Measurements from ENCODE around the gene CACNG3.
"Not testable (repeated sequence)": the region's sequence is repeated elsewhere in the genome, so short reads cannot be mapped to it uniquely, and the experiment has no call there.

Gene CACNG3

DNA sequence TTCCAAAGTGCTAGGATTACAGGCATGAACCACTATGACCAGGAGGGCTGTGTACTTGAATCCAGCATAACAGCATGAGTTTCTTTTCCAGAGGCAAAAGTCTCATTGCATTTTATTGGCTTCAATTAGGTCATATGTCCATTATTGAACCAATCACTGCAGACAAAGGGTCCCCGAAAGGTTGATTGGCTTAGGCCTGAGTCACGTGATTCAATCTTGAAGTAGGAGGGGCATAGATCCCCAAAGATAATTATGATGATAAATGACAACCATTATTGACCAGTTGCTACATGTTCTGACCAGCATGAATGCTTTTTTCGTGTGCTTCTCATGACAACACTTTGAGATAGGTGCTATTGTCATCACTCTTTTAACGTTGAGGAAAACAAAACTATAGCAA lies 25.3 kb downstream of the CACNG3 start:
- H3K27ac ChIP-seq (ENCODE audit: low read length) = no peak overlapping the region
- H3K4me3 ChIP-seq (ENCODE audit: low read length) = no peak overlapping the region
- no peaks in the 10 kb centered on the region for H3K27me3 ChIP-seq (ENCODE audit: control insufficient read depth, insufficient read depth, low read length)
- H3K4me1 ChIP-seq (ENCODE audit: control insufficient read depth, low read depth, low read length) = no peaks in the 10 kb centered on the region
- no peaks in the 10 kb centered on the region for H3K36me3 ChIP-seq (ENCODE audit: control insufficient read depth, low read depth, low read length)
- H3K9ac ChIP-seq (ENCODE audit: low read length) = no peak overlapping the region
- H3K9me3 ChIP-seq (ENCODE audit: control insufficient read depth, low read depth, low read length) = no peaks in the 10 kb centered on the region

DNA sequence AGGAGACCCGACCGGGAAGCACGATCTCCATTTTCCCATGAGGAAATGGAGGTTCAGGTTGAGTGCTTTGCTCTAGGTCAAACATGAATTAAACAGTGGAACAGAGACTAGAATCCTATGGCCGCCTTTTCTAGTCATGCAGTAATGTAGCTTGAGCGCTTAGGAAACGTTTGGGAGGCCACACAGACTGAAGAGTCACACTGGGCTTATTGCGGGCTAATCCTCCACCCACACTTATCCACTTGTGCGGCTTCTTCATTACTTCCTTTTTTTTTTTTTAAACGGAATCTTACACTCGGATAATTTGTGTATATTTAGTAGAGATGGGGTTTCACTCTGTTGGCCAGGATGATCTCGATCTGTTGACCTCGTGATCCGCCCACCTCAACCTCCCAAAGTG lies 26.0 kb downstream of the CACNG3 start:
- Histone ChIP-seq H3K27ac (ENCODE audit: low read length) (no peak overlapping the region), H3K9ac (ENCODE audit: low read length) (no peak overlapping the region), H3K9me3 (ENCODE audit: control insufficient read depth, low read depth, low read length) (no peaks in the 10 kb centered on the region), H3K4me3 (ENCODE audit: low read length) (no peak overlapping the region), H3K4me1 (ENCODE audit: control insufficient read depth, low read depth, low read length) (no peaks in the 10 kb centered on the region), H3K27me3 (ENCODE audit: control insufficient read depth, insufficient read depth, low read length) (no peaks in the 10 kb centered on the region), H3K36me3 (ENCODE audit: control insufficient read depth, low read depth, low read length) (no peaks in the 10 kb centered on the region)

DNA sequence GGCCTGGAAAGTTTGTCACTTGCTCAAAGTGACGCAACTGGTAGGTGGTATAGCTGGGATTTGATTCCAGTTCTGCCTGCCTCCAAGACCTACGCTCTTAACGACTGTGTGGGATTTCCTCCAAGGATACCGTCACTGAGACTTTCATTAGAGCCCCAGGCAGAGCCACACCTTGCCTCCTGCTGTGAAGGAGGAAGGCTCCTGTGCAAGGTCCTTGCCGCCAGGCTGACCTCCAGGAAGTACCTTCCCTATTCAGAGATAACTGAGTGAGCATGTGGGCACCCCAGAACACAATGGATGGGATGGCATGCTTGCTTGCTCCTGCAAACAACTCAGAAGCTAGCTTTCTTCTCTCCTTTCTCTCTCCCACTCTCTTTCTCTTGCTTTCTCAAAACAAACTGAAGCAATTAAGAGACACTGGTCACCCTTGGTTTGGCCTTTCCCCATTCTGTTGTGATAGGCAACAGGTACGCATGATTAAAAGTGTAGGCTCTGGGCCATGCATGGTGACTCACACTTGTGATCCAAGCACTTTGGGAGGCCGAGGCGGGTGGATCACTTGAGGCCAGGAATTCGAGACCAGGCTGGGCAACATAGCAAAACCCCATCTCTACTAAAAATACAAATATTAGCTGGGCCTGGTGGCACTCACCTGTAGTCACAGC lies 30.7 kb downstream of the CACNG3 start:
- Histone ChIP-seq H3K4me3 (ENCODE audit: low read length) (no peak overlapping the region), H3K9ac (ENCODE audit: low read length) (no peak overlapping the region), H3K36me3 (ENCODE audit: control insufficient read depth, low read depth, low read length) (no peaks in the 10 kb centered on the region), H3K27me3 (ENCODE audit: control insufficient read depth, insufficient read depth, low read length) (no peaks in the 10 kb centered on the region), H3K9me3 (ENCODE audit: control insufficient read depth, low read depth, low read length) (no peaks in the 10 kb centered on the region), H3K27ac (ENCODE audit: low read length) (no peak overlapping the region), H3K4me1 (ENCODE audit: control insufficient read depth, low read depth, low read length) (peaks cover under 1% of the 10 kb centered on the region)

DNA sequence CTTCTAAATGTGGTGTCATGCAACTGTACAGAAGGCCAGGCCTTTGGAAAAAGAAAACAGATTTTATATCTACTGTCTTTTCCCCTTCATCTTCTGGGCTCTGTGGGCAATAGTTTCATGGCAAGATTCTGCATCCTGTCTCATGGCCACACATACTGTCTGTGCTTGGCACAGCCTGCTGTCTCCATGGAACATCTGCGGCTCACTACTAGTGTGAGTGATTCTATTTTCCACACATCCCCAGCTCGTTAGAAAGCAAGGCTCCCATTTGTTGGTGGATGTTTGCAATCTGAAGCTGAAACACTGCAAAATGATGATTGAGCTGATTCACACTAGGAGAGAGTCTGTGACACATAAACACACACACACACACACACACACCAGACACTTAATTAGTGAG lies 32.4 kb downstream of the CACNG3 start:
- no peak overlapping the region for H3K9ac ChIP-seq (ENCODE audit: low read length)

DNA sequence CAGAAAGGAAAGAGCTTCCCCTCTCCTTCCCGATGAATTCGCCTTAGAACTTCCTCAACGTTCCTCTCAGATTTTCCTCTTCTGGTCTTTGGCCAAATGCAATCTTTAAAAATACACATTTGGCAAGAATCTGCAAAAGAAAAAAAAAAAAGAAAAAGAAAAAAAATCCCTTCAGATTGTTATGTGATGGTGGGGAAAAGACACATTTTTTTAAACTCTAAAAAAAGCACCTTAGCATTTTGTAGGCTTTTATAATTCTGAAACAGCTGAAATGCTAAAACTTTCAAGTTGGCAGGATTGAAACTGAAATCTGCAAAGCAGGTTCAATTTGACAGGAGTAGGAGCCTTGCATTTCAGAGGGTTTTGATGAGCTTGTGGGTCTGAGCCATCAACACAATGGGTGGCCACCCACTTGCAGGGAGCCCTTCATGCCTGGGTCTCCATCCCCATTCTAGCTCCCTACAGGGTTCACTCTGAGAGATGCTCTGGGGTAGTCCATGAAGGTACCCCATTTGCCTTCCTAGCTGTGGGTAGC lies 33.1 kb downstream of the CACNG3 start:
- Histone ChIP-seq H3K4me1 (ENCODE audit: control insufficient read depth, low read depth, low read length) (peaks cover 5% of the 10 kb centered on the region), H3K36me3 (ENCODE audit: control insufficient read depth, low read depth, low read length) (no peaks in the 10 kb centered on the region), H3K27me3 (ENCODE audit: control insufficient read depth, insufficient read depth, low read length) (no peaks in the 10 kb centered on the region), H3K4me3 (ENCODE audit: low read length) (no peak overlapping the region), H3K9me3 (ENCODE audit: control insufficient read depth, low read depth, low read length) (no peaks in the 10 kb centered on the region), H3K27ac (ENCODE audit: low read length) (no peak overlapping the region), H3K9ac (ENCODE audit: low read length) (no peak overlapping the region)

More for the DNA sequence above, 32.4 kb downstream of the CACNG3 start:
- H3K4me3 ChIP-seq (ENCODE audit: low read length) = no peak overlapping the region
- no peaks in the 10 kb centered on the region for H3K9me3 ChIP-seq (ENCODE audit: control insufficient read depth, low read depth, low read length)
- peaks cover 5% of the 10 kb centered on the region for H3K4me1 ChIP-seq (ENCODE audit: control insufficient read depth, low read depth, low read length)
- no peaks in the 10 kb centered on the region for H3K36me3 ChIP-seq (ENCODE audit: control insufficient read depth, low read depth, low read length)
- H3K27me3 ChIP-seq (ENCODE audit: control insufficient read depth, insufficient read depth, low read length) = no peaks in the 10 kb centered on the region
- H3K27ac ChIP-seq (ENCODE audit: low read length) = no peak overlapping the region

DNA sequence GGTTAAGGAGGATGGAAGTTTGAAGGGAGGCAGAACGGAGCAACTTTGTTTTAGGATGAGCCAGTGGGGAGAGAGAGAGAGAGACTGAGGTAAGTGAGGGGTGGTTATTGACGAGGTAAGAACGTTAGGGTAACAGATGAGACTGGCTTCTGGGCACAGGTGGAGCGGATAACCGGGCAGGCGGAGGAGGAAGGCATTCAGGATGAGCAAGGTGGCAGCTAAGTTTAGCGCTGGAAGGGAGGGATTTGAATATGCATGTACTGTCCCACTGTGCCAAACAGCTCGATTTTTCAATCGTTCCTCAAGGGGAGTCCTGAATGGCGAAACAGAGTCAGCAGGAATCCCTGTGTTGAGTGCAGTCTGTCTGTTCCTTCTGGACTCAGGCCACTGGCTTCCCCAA lies 35.8 kb downstream of the CACNG3 start:
- Histone ChIP-seq H3K9ac (ENCODE audit: low read length) (no peak overlapping the region), H3K9me3 (ENCODE audit: control insufficient read depth, low read depth, low read length) (no peaks in the 10 kb centered on the region), H3K27me3 (ENCODE audit: control insufficient read depth, insufficient read depth, low read length) (no peaks in the 10 kb centered on the region), H3K4me3 (ENCODE audit: low read length) (no peak overlapping the region), H3K27ac (ENCODE audit: low read length) (no peak overlapping the region), H3K36me3 (ENCODE audit: control insufficient read depth, low read depth, low read length) (no peaks in the 10 kb centered on the region), H3K4me1 (ENCODE audit: control insufficient read depth, low read depth, low read length) (peaks cover 5% of the 10 kb centered on the region)

- H3K4me1 ChIP-seq (ENCODE audit: control insufficient read depth, low read depth, low read length) = peaks cover 5% of the 10 kb centered on the region
- no peaks in the 10 kb centered on the region for H3K9me3 ChIP-seq (ENCODE audit: control insufficient read depth, low read depth, low read length)
- H3K4me3 ChIP-seq (ENCODE audit: low read length) = no peak overlapping the region
- no peaks in the 10 kb centered on the region for H3K36me3 ChIP-seq (ENCODE audit: control insufficient read depth, low read depth, low read length)
- no peaks in the 10 kb centered on the region for H3K27me3 ChIP-seq (ENCODE audit: control insufficient read depth, insufficient read depth, low read length)
- no peak overlapping the region for H3K9ac ChIP-seq (ENCODE audit: low read length)
- no peak overlapping the region for H3K27ac ChIP-seq (ENCODE audit: low read length)
Measured at GRCh38 chr16:24294131-24294530, 38.0 kb downstream of the CACNG3 start.

DNA sequence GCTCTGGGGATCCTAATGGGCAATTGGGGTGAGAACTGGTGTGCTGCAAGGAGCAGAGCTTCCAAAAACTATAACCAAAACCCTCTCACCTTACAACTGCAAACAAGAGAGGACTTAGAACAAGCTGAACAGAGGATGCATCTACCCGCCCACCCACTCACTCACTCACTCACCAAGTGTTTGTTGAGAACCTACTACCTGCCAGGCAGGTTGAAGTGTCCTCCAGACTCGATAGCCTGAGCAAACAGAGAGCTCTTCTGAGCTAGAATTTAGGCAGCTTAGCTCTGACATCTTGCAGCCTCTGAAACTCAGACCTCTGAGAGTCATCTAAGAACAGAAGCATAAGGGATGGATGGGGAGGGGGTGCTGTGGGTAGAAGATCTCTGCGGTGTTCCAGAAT lies 41.2 kb downstream of the CACNG3 start:
- Histone ChIP-seq H3K4me3 (ENCODE audit: low read length) (no peak overlapping the region), H3K27ac (ENCODE audit: low read length) (no peak overlapping the region), H3K36me3 (ENCODE audit: control insufficient read depth, low read depth, low read length) (no peaks in the 10 kb centered on the region), H3K9me3 (ENCODE audit: control insufficient read depth, low read depth, low read length) (no peaks in the 10 kb centered on the region), H3K9ac (ENCODE audit: low read length) (no peak overlapping the region), H3K27me3 (ENCODE audit: control insufficient read depth, insufficient read depth, low read length) (no peaks in the 10 kb centered on the region), H3K4me1 (ENCODE audit: control insufficient read depth, low read depth, low read length) (no peaks in the 10 kb centered on the region)

- Histone ChIP-seq H3K4me1 (ENCODE audit: control insufficient read depth, low read depth, low read length) (no peaks in the 10 kb centered on the region), H3K9me3 (ENCODE audit: control insufficient read depth, low read depth, low read length) (no peaks in the 10 kb centered on the region), H3K36me3 (ENCODE audit: control insufficient read depth, low read depth, low read length) (no peaks in the 10 kb centered on the region), H3K9ac (ENCODE audit: low read length) (no peak overlapping the region), H3K27me3 (ENCODE audit: control insufficient read depth, insufficient read depth, low read length) (no peaks in the 10 kb centered on the region), H3K27ac (ENCODE audit: low read length) (no peak overlapping the region), H3K4me3 (ENCODE audit: low read length) (no peak overlapping the region)
Measured at GRCh38 chr16:24298548-24299167, 42.5 kb downstream of the CACNG3 start.

- H3K4me1 ChIP-seq (ENCODE audit: control insufficient read depth, low read depth, low read length); H3K27me3 ChIP-seq (ENCODE audit: control insufficient read depth, insufficient read depth, low read length); H3K9ac ChIP-seq (ENCODE audit: low read length); H3K9me3 ChIP-seq (ENCODE audit: control insufficient read depth, low read depth, low read length); H3K4me3 ChIP-seq (ENCODE audit: low read length); H3K36me3 ChIP-seq (ENCODE audit: control insufficient read depth, low read depth, low read length); H3K27ac ChIP-seq (ENCODE audit: low read length): not testable (repeated sequence)
Measured at GRCh38 chr16:24300750-24301149, 44.6 kb downstream of the CACNG3 start.

DNA sequence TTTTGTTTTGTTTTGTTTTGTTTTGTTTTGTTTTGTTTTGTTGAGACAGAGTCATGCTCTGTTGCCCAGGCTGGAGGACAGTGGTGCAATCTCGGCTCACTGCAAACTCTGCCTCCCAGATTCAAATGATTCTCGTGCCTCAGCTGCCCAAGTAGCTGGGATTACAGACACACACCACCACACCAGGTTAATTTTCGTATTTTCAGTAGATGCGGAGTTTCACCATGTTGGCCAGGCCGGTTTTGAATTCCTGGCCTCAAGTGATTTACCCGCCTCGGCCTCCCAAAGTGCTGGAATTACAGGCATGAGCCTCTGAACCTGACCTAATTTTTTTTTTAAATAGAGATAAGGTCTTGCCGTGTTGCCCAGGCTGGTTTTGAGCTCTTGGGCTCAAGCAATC lies 46.5 kb downstream of the CACNG3 start:
- no peak overlapping the region for H3K27ac ChIP-seq (ENCODE audit: low read length)
- H3K9ac ChIP-seq (ENCODE audit: low read length) = no peak overlapping the region
- H3K4me1 ChIP-seq (ENCODE audit: control insufficient read depth, low read depth, low read length) = no peaks in the 10 kb centered on the region
- no peaks in the 10 kb centered on the region for H3K36me3 ChIP-seq (ENCODE audit: control insufficient read depth, low read depth, low read length)
- no peaks in the 10 kb centered on the region for H3K9me3 ChIP-seq (ENCODE audit: control insufficient read depth, low read depth, low read length)
- no peaks in the 10 kb centered on the region for H3K27me3 ChIP-seq (ENCODE audit: control insufficient read depth, insufficient read depth, low read length)
- no peak overlapping the region for H3K4me3 ChIP-seq (ENCODE audit: low read length)

- no peaks in the 10 kb centered on the region for H3K27me3 ChIP-seq (ENCODE audit: control insufficient read depth, insufficient read depth, low read length)
- no peak overlapping the region for H3K9ac ChIP-seq (ENCODE audit: low read length)
- no peaks in the 10 kb centered on the region for H3K4me1 ChIP-seq (ENCODE audit: control insufficient read depth, low read depth, low read length)
- no peaks in the 10 kb centered on the region for H3K36me3 ChIP-seq (ENCODE audit: control insufficient read depth, low read depth, low read length)
- H3K9me3 ChIP-seq (ENCODE audit: control insufficient read depth, low read depth, low read length) = no peaks in the 10 kb centered on the region
- no peak overlapping the region for H3K27ac ChIP-seq (ENCODE audit: low read length)
- H3K4me3 ChIP-seq (ENCODE audit: low read length) = no peak overlapping the region
Measured at GRCh38 chr16:24308200-24308599, 52.1 kb downstream of the CACNG3 start.

All from iPS-18a (cell line).